Activated T-helper 9 cell treated with anti-CD3 and anti-CD28 coated beads, Interleukin-2, amount 50 U/mL, for 16 hours (primary cell): ENCODE measurements around the gene CXXC1.
A peak's percentile ranks its signal among the peaks of the same experiment; 100 is the strongest.
"Not testable (repeated sequence)": the region's sequence is repeated elsewhere in the genome, so short reads cannot be mapped to it uniquely, and the experiment has no call there.

Experiments used
- DNase-seq: peaks from one replicate; pipeline ENCODE4 v3.0.0-alpha.2; 2020; ENCODE audit warnings: low read depth

The CXXC1 gene

GRCh38 chr18:50274044-50274442 lies 13.4 kb downstream of the CXXC1 start:
- no peak for DNase-seq

GRCh38 chr18:50273203-50274043 lies 14.1 kb downstream of the CXXC1 start:
- DNase-seq, result no peak

GRCh38 chr18:50272568-50272967 lies 14.9 kb downstream of the CXXC1 start:
- DNase-seq, result no peak

- peak; percentile 73 for DNase-seq
These were observed 19.3 kb downstream of the CXXC1 start for GRCh38 chr18:50268022-50268747.

- peak; percentile 73 for DNase-seq
These were observed 21.2 kb downstream of the CXXC1 start, which contains the start of gene CFAP53 for GRCh38 chr18:50266248-50266704. Gene CFAP53, minus strand, starts transcription at chr18:50266495. Its CDS starts 91 bp downstream, at chr18:50266404.

- no peak for DNase-seq
These were observed 24.5 kb downstream of the CXXC1 start for GRCh38 chr18:50262977-50263376.

DNA sequence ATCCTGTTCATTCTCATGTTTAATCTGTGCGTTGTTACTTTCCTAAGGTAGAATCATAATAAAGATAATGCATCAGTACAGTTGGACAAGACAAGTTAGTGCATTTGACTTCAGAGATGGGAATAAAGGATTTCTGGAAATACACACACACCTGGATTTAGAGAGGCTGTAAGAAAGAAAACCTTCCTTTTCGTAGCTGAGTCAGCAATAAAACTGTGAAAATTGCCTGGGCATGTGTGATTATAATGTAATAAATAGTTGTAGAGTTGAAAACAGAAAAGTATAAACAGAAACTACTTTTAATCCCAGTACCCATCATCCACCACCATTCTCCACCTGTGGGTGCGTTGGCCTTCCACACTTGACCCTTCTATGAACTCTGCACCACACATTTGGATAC lies 36.6 kb downstream of the CXXC1 start:
- no peak for DNase-seq

GRCh38 chr18:50249576-50249975 lies 37.9 kb downstream of the CXXC1 start:
- DNase-seq, result no peak

DNA sequence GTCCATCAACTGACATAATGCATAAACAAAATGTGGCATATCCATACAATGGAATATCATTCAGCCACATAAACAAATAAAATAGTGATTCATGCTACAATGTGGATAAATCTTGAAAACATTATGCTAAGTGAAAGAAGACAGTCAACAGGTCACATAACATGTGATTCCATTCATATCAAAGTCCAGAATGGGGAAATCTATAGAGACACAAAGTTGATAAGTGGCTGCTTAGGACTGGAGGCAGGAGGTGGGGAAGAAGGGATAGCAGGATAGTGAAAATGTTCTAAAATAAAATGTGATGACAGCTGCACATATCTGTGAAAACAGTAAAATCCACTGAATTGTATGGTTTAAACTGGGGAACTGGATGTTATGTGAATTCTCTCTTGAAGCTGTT lies 39.9 kb downstream of the CXXC1 start:
- DNase-seq, result no peak

- DNase-seq, result not testable (repeated sequence)
These were observed 45.7 kb downstream of the CXXC1 start for GRCh38 chr18:50241768-50242167.

DNA sequence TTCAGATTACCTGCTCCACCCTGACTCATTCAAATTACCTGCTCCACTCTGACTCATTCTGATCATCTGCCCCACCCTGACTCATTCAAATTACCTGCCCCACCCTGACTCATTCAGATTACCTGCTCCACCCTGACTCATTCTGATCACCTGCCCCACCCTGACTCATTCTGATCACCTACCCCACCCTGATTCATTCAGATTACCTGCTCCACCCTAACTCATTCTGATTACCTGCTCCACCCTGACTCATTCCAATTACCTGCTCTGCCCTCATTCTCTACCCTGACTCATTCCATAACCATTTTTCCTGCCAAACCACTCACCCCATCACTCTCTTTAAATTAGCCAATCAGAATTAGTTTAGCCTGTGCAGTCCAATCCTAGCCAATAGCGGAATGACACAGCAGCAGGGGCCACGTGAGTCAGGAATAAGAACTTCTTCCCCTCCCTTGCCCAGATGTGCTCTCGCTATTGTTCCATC lies 47.4 kb downstream of the CXXC1 start:
- no peak for DNase-seq

DNA sequence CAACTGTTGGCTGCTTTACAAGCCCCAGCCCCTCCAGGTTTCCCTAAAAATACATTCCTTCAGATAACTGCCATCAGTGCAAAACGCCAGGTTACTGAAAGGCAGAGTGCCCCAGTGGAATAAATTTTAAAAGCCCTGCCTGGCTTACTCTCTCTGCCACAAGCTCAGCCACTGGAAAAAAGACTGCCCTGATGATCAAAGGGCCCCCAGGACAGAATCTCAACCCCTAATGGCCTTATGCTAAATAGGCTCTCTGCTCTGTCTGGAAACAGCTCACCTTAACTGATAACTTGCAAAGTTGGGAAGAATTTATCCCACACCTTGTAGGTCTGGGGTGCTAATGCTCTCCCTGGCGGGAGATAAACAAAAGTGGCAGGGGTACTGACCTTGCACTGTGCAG lies 55.1 kb downstream of the CXXC1 start:
- DNase-seq, result no peak
